OCI-LY7 (cell line): ENCODE measurements around the gene LRRN2. TPM values are rescaled to one million over a fixed set of nuclear protein-coding genes. Genes with fewer than 3 reads are reported as not detected.

Source experiments
- BruUV-seq: library from RNA; stranded (reverse); fragments of 400-500 nt; replicated peaks from 2 replicates; lab custom pipeline; 2021; lab: Mats Ljungman, UMichigan
- CTCF ChIA-PET: fragments of 300-600 bp; sonication (Branson Sonifier 250); formaldehyde crosslinking; loops from one replicate; lab custom pipeline; 2022; ENCODE audit warnings: antibody characterized with exemption; ENCODE audit not compliant: unreplicated experiment; lab: Charles Lee
- POLR2A ChIA-PET: fragments of 300-600 bp; sonication (Branson Sonifier 250); formaldehyde crosslinking; loops from one replicate; lab custom pipeline; 2022; ENCODE audit warnings: antibody characterized with exemption; lab: Charles Lee
- DNase-seq: peaks from one replicate; pipeline ENCODE4 v3.0.0-alpha.2; 2015; ENCODE audit warnings: low spot score
- H2AFZ ChIP-seq: fragments of 200-600 bp; sonication (generic), shearing (Covaris generic); 2 replicates; pipeline ENCODE4 v1.6.1; 2014; ENCODE audit warnings: mild to moderate bottlenecking, antibody characterized with exemption, low read length, moderate library complexity
- H3K27ac ChIP-seq: fragments of 200-600 bp; sonication (generic); 2 replicates; pipeline ENCODE4 v1.5.1; 2014; ENCODE audit warnings: mixed run types, low read depth, mild to moderate bottlenecking, moderate library complexity, low read length, inconsistent platforms; ENCODE audit not compliant: poor library complexity, severe bottlenecking
- H3K36me3 ChIP-seq: fragments of 200-600 bp; sonication (generic); 2 replicates; pipeline ENCODE4 v1.6.1; 2014; ENCODE audit warnings: mild to moderate bottlenecking, antibody characterized with exemption, low read length, moderate library complexity, mixed read lengths; ENCODE audit not compliant: insufficient read depth
- H3K4me1 ChIP-seq: fragments of 200-600 bp; sonication (generic); 2 replicates; pipeline ENCODE4 v1.5.1; 2014; ENCODE audit warnings: mild to moderate bottlenecking, low read length; ENCODE audit not compliant: insufficient read depth, poor library complexity, severe bottlenecking
- H3K4me2 ChIP-seq: fragments of 200-600 bp; sonication (generic); 2 replicates; pipeline ENCODE4 v1.6.1; 2014; ENCODE audit warnings: mild to moderate bottlenecking, low read length
- H3K4me3 ChIP-seq: fragments of 200-600 bp; sonication (generic); 2 replicates; pipeline ENCODE4 v1.5.1; 2014; ENCODE audit warnings: mild to moderate bottlenecking, low read depth, low read length; ENCODE audit not compliant: poor library complexity, severe bottlenecking
- H3K79me2 ChIP-seq: fragments of 200-600 bp; sonication (generic); 2 replicates; pipeline ENCODE4 v1.6.1; 2016; ENCODE audit warnings: low read depth, mild to moderate bottlenecking, low read length, moderate library complexity, mixed read lengths; ENCODE audit not compliant: insufficient read depth
- H3K9me2 ChIP-seq: fragments of 200-600 bp; sonication (generic); 2 replicates; pipeline ENCODE4 v1.6.1; 2016; ENCODE audit warnings: mild to moderate bottlenecking, low read length, mixed read lengths; ENCODE audit not compliant: insufficient read depth
- H3K9me3 ChIP-seq: fragments of 200-600 bp; sonication (generic); 2 replicates; pipeline ENCODE4 v1.6.1; 2014; ENCODE audit warnings: mild to moderate bottlenecking, mixed run types, low read length, mixed read lengths
- H4K20me1 ChIP-seq: fragments of 200-600 bp; sonication (generic); 2 replicates; pipeline ENCODE4 v1.6.1; 2014; ENCODE audit warnings: mild to moderate bottlenecking, antibody characterized with exemption, low read length, moderate library complexity, mixed read lengths; ENCODE audit not compliant: insufficient read depth
- CTCF ChIP-seq: fragments of 200-600 bp; sonication (generic); conservative IDR thresholded peaks from 2 replicates; pipeline ENCODE4 v1.5.1; 2014; ENCODE audit warnings: mild to moderate bottlenecking, antibody characterized with exemption, low read length, moderate library complexity, mixed read lengths
- EZH2phosphoT487 ChIP-seq: fragments of 200-600 bp; sonication (generic); IDR thresholded peaks from 2 replicates; pipeline ENCODE4 v1.6.1; 2018; ENCODE audit warnings: low read depth, borderline replicate concordance, mild to moderate bottlenecking, mixed run types, antibody characterized with exemption, low read length, moderate library complexity, mixed read lengths
- intact Hi-C: fragments of 100-400 bp; cut with micrococcal nuclease; formaldehyde crosslinking; loops from one replicate; pipeline ENCODE4 v1.10.0; 2022; ENCODE audit not compliant: unreplicated experiment
- total RNA-seq, 2 experiments: library from RNA; depleted of rRNA in 1 of 2; stranded (reverse); fragments of >200 nt in 1 of 2; shearing (Covaris generic) in 1 of 2; gene quantifications; 2 replicates each; pipeline ENCODE4 v1.2.3, GENCODE V29; 2014 to 2022

The LRRN2 gene
- total RNA-seq, 2 experiments from 2014 or later, result not detected

GRCh38 chr1:204592246-204592948 is 93.1 kb downstream of the LRRN2 start:
- Histone ChIP-seq H3K4me2 (no peak overlapping the region), H3K9me2 (no peaks in the 10 kb centered on the region), H4K20me1 (no peaks in the 10 kb centered on the region), H2AFZ (no peak overlapping the region), H3K4me3 (no peak overlapping the region), H3K36me3 (no peaks in the 10 kb centered on the region), H3K27ac (no peak overlapping the region), H3K79me2 (no peaks in the 10 kb centered on the region), H3K9me3 (no peaks in the 10 kb centered on the region), H3K4me1 (peaks cover 4% of the 10 kb centered on the region)
- no peak for TF ChIP-seq EZH2phosphoT487
- TF ChIP-seq CTCF, result no peak
- intact Hi-C loops, result no loop called here
- ChIA-PET CTCF (no interaction called here), POLR2A (interaction anchor here (1.0 to 1.2 kb wide), 2 partner anchors 13 to 25 kb away, joined by 3 read pairs; no protein-coding TSS in a partner anchor)
- no TSS peak for BruUV-seq
- DNase-seq, result no peak

- peaks cover 6% of the 10 kb centered on the region for H3K4me1 ChIP-seq
- H3K27ac ChIP-seq, result no peak overlapping the region
- ChIA-PET CTCF (no interaction called here), POLR2A (interaction anchor here (1.0 to 1.2 kb wide), 2 partner anchors 12 to 25 kb away, joined by 3 read pairs; no protein-coding TSS in a partner anchor)
- H3K36me3 ChIP-seq, result no peaks in the 10 kb centered on the region
- no peak for DNase-seq
- no peaks in the 10 kb centered on the region for H4K20me1 ChIP-seq
- H3K4me3 ChIP-seq, result no peak overlapping the region
- no peak overlapping the region for H3K4me2 ChIP-seq
- no peaks in the 10 kb centered on the region for H3K9me2 ChIP-seq
- intact Hi-C loops, result no loop called here
- BruUV-seq, result no TSS peak
- no peak for TF ChIP-seq CTCF
- TF ChIP-seq EZH2phosphoT487, result no peak
- H3K79me2 ChIP-seq, result no peaks in the 10 kb centered on the region
- H3K9me3 ChIP-seq, result no peaks in the 10 kb centered on the region
- no peak overlapping the region for H2AFZ ChIP-seq
Observed at GRCh38 chr1:204591473-204592090, 94.0 kb downstream of the LRRN2 start.
